Keratinocyte (primary cell): Measurements from ENCODE around the gene CEMIP2.

Source experiments
- EZH2 ChIP-seq: IDR thresholded peaks from one replicate; pipeline ENCODE4 v1.6.1; 2012; ENCODE audit warnings: inconsistent platforms, mild to moderate bottlenecking, low read length, moderate library complexity
- TF ChIP-seq, protein P1 (sequence below), 3 experiments: IDR thresholded peaks in 1 of 3; conservative IDR thresholded peaks in 1 of 3; optimal IDR thresholded peaks in 1 of 3; 2 replicates in 2 of 3; 3 replicates in 1 of 3; pipeline versions ENCODE3 to v1.5.1; 2011; ENCODE audit warnings: low read length in 3 of 3, mild to moderate bottlenecking in 3 of 3, moderate library complexity in 2 of 3, control low read depth in 1 of 3, inconsistent platforms in 1 of 3; ENCODE audit not compliant: insufficient read depth in 2 of 3; ENCODE audit errors: extremely low read depth in 1 of 3

DNA sequence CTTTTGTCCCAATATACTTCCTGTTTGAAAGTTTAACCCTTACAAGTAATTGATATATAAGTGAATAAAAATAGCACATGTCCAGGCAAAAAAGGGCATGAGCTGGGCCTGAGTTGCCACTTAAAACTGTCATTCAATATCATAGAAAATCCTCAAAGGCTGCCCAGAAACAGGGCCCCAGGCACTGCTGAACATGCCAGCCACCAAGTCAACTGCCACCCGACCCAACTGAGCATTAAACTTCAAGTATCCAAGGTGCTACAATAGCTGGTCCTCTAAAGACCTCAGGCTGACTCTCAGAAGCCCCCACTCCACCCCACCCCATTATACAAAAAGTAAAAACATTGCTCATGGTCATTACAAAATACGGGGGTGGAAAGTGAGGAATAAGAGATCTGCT lies 83.7 kb downstream of the CEMIP2 start:
- TF ChIP-seq, protein P1, sequence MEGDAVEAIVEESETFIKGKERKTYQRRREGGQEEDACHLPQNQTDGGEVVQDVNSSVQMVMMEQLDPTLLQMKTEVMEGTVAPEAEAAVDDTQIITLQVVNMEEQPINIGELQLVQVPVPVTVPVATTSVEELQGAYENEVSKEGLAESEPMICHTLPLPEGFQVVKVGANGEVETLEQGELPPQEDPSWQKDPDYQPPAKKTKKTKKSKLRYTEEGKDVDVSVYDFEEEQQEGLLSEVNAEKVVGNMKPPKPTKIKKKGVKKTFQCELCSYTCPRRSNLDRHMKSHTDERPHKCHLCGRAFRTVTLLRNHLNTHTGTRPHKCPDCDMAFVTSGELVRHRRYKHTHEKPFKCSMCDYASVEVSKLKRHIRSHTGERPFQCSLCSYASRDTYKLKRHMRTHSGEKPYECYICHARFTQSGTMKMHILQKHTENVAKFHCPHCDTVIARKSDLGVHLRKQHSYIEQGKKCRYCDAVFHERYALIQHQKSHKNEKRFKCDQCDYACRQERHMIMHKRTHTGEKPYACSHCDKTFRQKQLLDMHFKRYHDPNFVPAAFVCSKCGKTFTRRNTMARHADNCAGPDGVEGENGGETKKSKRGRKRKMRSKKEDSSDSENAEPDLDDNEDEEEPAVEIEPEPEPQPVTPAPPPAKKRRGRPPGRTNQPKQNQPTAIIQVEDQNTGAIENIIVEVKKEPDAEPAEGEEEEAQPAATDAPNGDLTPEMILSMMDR (optimal IDR thresholded peaks at IDR 0.05 in 1 of 3, IDR thresholded peaks at IDR 0.05 in 1 of 3, conservative IDR thresholded peaks at IDR 0.05 in 1 of 3; ENCODE audit: extremely low read depth in 1 of 3, insufficient read depth in 2 of 3, low read length in 3 of 3) = no peak
- no peak for TF ChIP-seq EZH2
